ENCODE measurements around the gene HOXB3.

The HOXB3 gene

DNA sequence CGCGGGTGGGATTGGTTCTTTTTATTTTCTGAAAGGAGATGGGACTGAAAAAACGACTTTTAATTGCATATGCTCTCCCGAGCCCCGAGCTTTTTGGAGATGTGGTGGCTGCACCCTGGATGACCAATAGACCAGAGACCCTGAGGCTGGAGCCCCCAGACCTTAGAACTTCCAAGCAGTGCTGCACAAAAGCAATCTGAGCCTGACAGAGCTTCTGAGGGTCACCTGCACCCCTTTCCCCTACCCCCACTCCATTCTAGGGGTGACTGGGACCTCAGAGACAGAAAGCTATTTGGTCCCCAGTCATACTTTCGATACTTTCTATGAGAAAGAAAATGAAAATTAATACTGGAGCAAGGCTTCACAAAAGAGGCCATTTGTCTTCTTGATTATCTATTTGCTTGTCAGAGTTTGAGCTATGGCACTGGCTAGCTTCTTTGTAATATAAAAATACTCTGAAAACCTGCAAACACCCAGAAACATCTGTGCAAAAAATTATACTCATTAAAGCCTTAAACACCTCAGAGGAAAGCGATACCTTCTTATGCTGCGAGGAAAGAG is 15.5 kb downstream of the HOXB3 start:
- Histone ChIP-seq H3K9ac (ENCODE audit: low read length) (no peak overlapping the region), H3K36me3 (ENCODE audit: insufficient read depth, low read length) (no peaks in the 10 kb centered on the region), H3K79me2 (ENCODE audit: insufficient read depth, low read length) (no peaks in the 10 kb centered on the region), H3K9me2 (ENCODE audit: low read depth, low read length) (no peaks in the 10 kb centered on the region), H3F3A (ENCODE audit: insufficient read depth, low read length) (no peaks in the 10 kb centered on the region), H2AFZ (ENCODE audit: low read length) (no peak overlapping the region), H4K20me1 (ENCODE audit: insufficient read depth, low read length) (no peaks in the 10 kb centered on the region), H3K27me3 (ENCODE audit: insufficient read depth, low read length) (no peaks in the 10 kb centered on the region; the same call in 1 of the 2 replicates), H3K27ac (ENCODE audit: low read depth, low read length, poor library complexity, severe bottlenecking) (no peak overlapping the region), H3K4me2 (ENCODE audit: low read length) (no peak overlapping the region), H3K4me1 (ENCODE audit: insufficient read depth, low read length, severe bottlenecking) (no peaks in the 10 kb centered on the region), H3K9me3 (ENCODE audit: low read length) (no peaks in the 10 kb centered on the region), H3K4me3 (ENCODE audit: low read depth, low read length, poor library complexity, severe bottlenecking) (no peak overlapping the region)
- no peak for TF ChIP-seq EZH2 (IDR thresholded peaks at IDR 0.05; ENCODE audit: borderline replicate concordance, low read length)
- TF ChIP-seq, protein P1, sequence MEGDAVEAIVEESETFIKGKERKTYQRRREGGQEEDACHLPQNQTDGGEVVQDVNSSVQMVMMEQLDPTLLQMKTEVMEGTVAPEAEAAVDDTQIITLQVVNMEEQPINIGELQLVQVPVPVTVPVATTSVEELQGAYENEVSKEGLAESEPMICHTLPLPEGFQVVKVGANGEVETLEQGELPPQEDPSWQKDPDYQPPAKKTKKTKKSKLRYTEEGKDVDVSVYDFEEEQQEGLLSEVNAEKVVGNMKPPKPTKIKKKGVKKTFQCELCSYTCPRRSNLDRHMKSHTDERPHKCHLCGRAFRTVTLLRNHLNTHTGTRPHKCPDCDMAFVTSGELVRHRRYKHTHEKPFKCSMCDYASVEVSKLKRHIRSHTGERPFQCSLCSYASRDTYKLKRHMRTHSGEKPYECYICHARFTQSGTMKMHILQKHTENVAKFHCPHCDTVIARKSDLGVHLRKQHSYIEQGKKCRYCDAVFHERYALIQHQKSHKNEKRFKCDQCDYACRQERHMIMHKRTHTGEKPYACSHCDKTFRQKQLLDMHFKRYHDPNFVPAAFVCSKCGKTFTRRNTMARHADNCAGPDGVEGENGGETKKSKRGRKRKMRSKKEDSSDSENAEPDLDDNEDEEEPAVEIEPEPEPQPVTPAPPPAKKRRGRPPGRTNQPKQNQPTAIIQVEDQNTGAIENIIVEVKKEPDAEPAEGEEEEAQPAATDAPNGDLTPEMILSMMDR (IDR thresholded peaks at IDR 0.05; ENCODE audit: low read length), result no peak

DNA sequence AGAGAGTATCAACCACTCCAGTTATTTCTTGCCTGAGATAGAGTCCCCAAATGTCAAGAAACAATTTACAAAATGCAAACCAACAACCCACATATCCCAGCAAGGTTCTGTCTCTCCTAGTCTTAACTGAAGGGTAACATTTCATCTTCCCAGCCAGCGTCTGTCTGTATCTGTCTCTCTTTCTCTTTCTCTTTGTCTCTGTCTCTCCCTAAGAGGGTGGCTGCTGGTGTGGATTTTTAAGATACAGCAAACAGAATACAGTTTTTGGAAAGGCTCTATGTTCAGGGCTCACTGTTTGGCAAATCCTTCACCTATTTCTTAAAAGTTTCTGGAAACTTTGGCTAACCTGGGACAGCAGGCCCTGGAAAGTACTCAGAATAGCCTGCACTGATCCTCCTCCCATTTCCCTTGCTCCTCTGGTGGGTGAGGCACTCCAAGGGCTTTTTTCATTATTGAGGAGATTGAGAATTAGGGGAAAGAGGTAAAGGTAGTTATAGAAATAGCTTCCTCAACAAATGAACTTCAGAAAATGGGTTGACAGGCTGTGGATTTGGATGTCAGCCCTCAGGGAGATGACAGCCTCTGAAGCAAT is 18.1 kb downstream of the HOXB3 start:
- H4K20me1 ChIP-seq (ENCODE audit: insufficient read depth, low read length), result no peaks in the 10 kb centered on the region
- H3K9ac ChIP-seq (ENCODE audit: low read length), result no peak overlapping the region
- H3K9me2 ChIP-seq (ENCODE audit: low read depth, low read length), result no peaks in the 10 kb centered on the region
- H3K79me2 ChIP-seq (ENCODE audit: insufficient read depth, low read length), result no peaks in the 10 kb centered on the region
- TF ChIP-seq, protein P1 (IDR thresholded peaks at IDR 0.05; ENCODE audit: low read length), result no peak
- TF ChIP-seq EZH2 (IDR thresholded peaks at IDR 0.05; ENCODE audit: borderline replicate concordance, low read length), result no peak
- H3K4me2 ChIP-seq (ENCODE audit: low read length), result no peak overlapping the region
- no peak overlapping the region for H3K27ac ChIP-seq (ENCODE audit: low read depth, low read length, poor library complexity, severe bottlenecking)
- no peak overlapping the region for H3K4me3 ChIP-seq (ENCODE audit: low read depth, low read length, poor library complexity, severe bottlenecking)
- H3K4me1 ChIP-seq (ENCODE audit: insufficient read depth, low read length, severe bottlenecking), result no peaks in the 10 kb centered on the region
- no peaks in the 10 kb centered on the region; the same call in 1 of the 2 replicates for H3K27me3 ChIP-seq (ENCODE audit: insufficient read depth, low read length)
- no peaks in the 10 kb centered on the region for H3K9me3 ChIP-seq (ENCODE audit: low read length)
- no peaks in the 10 kb centered on the region for H3F3A ChIP-seq (ENCODE audit: insufficient read depth, low read length)
- H2AFZ ChIP-seq (ENCODE audit: low read length), result no peak overlapping the region
- no peaks in the 10 kb centered on the region for H3K36me3 ChIP-seq (ENCODE audit: insufficient read depth, low read length)

DNA sequence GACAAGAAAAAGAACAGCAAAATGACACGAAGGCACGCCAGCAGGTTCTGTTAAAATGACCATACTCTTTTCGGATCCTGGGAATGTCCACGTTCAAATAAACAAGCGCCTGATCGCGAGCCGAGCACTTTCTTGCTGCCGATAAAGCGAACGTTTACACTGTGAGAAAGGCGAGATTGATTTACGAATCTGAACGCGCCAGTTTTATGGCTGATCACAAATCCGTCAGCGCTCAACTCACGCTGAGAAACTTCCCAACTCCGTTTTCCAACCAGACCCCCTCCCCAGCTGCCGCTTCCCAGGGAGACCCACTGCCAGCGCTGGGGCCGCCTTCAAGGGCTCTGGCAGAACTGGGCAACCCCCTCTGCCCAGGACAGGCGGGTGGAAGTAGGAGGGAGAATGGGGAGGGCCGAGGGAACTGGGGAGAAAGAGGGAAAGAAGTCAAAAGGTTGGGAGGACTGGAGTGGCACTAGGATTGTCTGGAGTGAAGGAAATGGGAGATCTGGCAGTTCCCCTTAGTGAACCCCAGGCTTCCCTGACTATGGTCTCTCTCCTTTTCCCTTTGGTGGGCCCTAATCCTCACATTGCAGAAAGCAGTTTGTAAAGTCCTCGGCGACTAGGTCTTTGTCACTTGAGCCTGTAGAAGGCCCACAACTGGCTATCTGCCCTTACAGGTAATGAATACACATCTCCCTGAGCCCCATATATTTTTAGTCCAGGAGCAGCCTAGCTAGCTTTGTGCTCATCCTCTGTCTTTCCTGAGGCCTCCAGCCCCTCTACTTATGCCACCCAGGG is 18.8 kb downstream of the HOXB3 start:
- no peaks in the 10 kb centered on the region for H3K36me3 ChIP-seq (ENCODE audit: insufficient read depth, low read length)
- no peaks in the 10 kb centered on the region for H3K79me2 ChIP-seq (ENCODE audit: insufficient read depth, low read length)
- no peaks in the 10 kb centered on the region; the same call in 1 of the 2 replicates for H3K27me3 ChIP-seq (ENCODE audit: insufficient read depth, low read length)

More for the DNA sequence above, 18.8 kb downstream of the HOXB3 start:
- H3K4me1 ChIP-seq (ENCODE audit: insufficient read depth, low read length, severe bottlenecking), result no peaks in the 10 kb centered on the region
- no peaks in the 10 kb centered on the region for H4K20me1 ChIP-seq (ENCODE audit: insufficient read depth, low read length)
- no peak overlapping the region for H3K4me3 ChIP-seq (ENCODE audit: low read depth, low read length, poor library complexity, severe bottlenecking)
- H3K9me2 ChIP-seq (ENCODE audit: low read depth, low read length), result no peaks in the 10 kb centered on the region
- no peaks in the 10 kb centered on the region for H3F3A ChIP-seq (ENCODE audit: insufficient read depth, low read length)
- no peak overlapping the region for H3K4me2 ChIP-seq (ENCODE audit: low read length)
- H3K27ac ChIP-seq (ENCODE audit: low read depth, low read length, poor library complexity, severe bottlenecking), result no peak overlapping the region
- TF ChIP-seq EZH2 (IDR thresholded peaks at IDR 0.05; ENCODE audit: borderline replicate concordance, low read length), result no peak
- TF ChIP-seq, protein P1 (IDR thresholded peaks at IDR 0.05; ENCODE audit: low read length), result no peak
- H2AFZ ChIP-seq (ENCODE audit: low read length), result no peak overlapping the region
- H3K9me3 ChIP-seq (ENCODE audit: low read length), result no peaks in the 10 kb centered on the region
- no peak overlapping the region for H3K9ac ChIP-seq (ENCODE audit: low read length)
